Measurements from ENCODE around the gene EHD3. TPM values are rescaled to one million over a fixed set of nuclear protein-coding genes. Genes with fewer than 3 reads are reported as not detected.

Gene EHD3
- total RNA-seq, 1 donor from 2014 or later, result 3.9 TPM

- peaks cover 9% of the 10 kb centered on the region for H3K27me3 ChIP-seq
- H3K36me3 ChIP-seq, result no peaks in the 10 kb centered on the region
- no peak overlapping the region for H2AFZ ChIP-seq (replicated peaks)
- DNase-seq (ENCODE audit: low spot score), result no peak
- H3K4me3 ChIP-seq, result no peak overlapping the region
- Mint-ChIP-seq H3K4me1 (peaks cover 31% of the 10 kb centered on the region), H3K4me3 (no peak overlapping the region), H3K27me3 (ENCODE audit: insufficient read depth, low read depth) (peaks cover 9% of the 10 kb centered on the region), H3K36me3 (no peaks in the 10 kb centered on the region), H3K9me3 (no peaks in the 10 kb centered on the region), H3K27ac (no peak overlapping the region)
- no peaks in the 10 kb centered on the region for H3K9me3 ChIP-seq (ENCODE audit: low read depth)
- no peaks in the 10 kb centered on the region for H3K79me2 ChIP-seq (ENCODE audit: low read depth)
- H3K4me1 ChIP-seq, result peaks cover 10% of the 10 kb centered on the region
- TF ChIP-seq CTCF (IDR thresholded peaks at IDR 0.05) (no peak), EZH2 (IDR thresholded peaks at IDR 0.05) (no peak), EZH2phosphoT487 (IDR thresholded peaks at IDR 0.05) (no peak)
- H3K27ac ChIP-seq, result no peak overlapping the region
- no peak overlapping the region for H3K4me2 ChIP-seq
- H3F3A ChIP-seq (ENCODE audit: low read depth), result no peaks in the 10 kb centered on the region
- H3K9ac ChIP-seq, result no peak overlapping the region
- peaks cover 1% of the 10 kb centered on the region for H4K20me1 ChIP-seq (ENCODE audit: low read depth)
Measured at GRCh38 chr2:31230751-31231150, 3.2 kb upstream of the EHD3 start.

- peaks cover 9% of the 10 kb centered on the region for H3K27me3 Mint-ChIP-seq (ENCODE audit: insufficient read depth, low read depth)
- Histone ChIP-seq H3K27me3 (peaks cover 9% of the 10 kb centered on the region), H3K9ac (no peak overlapping the region), H3K4me3 (no peak overlapping the region), H3K4me1 (peaks cover 10% of the 10 kb centered on the region), H2AFZ (replicated peaks) (no peak overlapping the region), H3K36me3 (no peaks in the 10 kb centered on the region), H3K4me2 (no peak overlapping the region), H3K9me3 (ENCODE audit: low read depth) (no peaks in the 10 kb centered on the region), H3F3A (ENCODE audit: low read depth) (no peaks in the 10 kb centered on the region), H3K79me2 (ENCODE audit: low read depth) (no peaks in the 10 kb centered on the region), H4K20me1 (ENCODE audit: low read depth) (peaks cover 6% of the 10 kb centered on the region), H3K27ac (no peak overlapping the region)
- H3K4me3 Mint-ChIP-seq, result no peak overlapping the region
- H3K27ac Mint-ChIP-seq, result no peak overlapping the region
- H3K9me3 Mint-ChIP-seq, result no peaks in the 10 kb centered on the region
- TF ChIP-seq EZH2 (IDR thresholded peaks at IDR 0.05) (no peak), EZH2phosphoT487 (IDR thresholded peaks at IDR 0.05) (no peak), CTCF (IDR thresholded peaks at IDR 0.05) (no peak)
- no peaks in the 10 kb centered on the region for H3K36me3 Mint-ChIP-seq
- no peak for DNase-seq (ENCODE audit: low spot score)
- peaks cover 33% of the 10 kb centered on the region for H3K4me1 Mint-ChIP-seq
Measured at GRCh38 chr2:31231571-31232302, 2.2 kb upstream of the EHD3 start.

GRCh38 chr2:31232586-31232985, 1.4 kb upstream of the EHD3 start:
- no peaks in the 10 kb centered on the region for H3K9me3 Mint-ChIP-seq
- Histone ChIP-seq H3K4me2 (no peak overlapping the region), H3K4me3 (no peak overlapping the region), H3F3A (ENCODE audit: low read depth) (no peaks in the 10 kb centered on the region), H3K36me3 (no peaks in the 10 kb centered on the region), H2AFZ (replicated peaks) (no peak overlapping the region), H3K27ac (no peak overlapping the region), H3K9ac (no peak overlapping the region), H3K79me2 (ENCODE audit: low read depth) (peaks cover 3% of the 10 kb centered on the region), H3K4me1 (peaks cover 10% of the 10 kb centered on the region), H4K20me1 (ENCODE audit: low read depth) (peaks cover 6% of the 10 kb centered on the region), H3K27me3 (peaks cover 9% of the 10 kb centered on the region), H3K9me3 (ENCODE audit: low read depth) (no peaks in the 10 kb centered on the region)
- peaks cover 33% of the 10 kb centered on the region for H3K4me1 Mint-ChIP-seq
- no peak for DNase-seq (ENCODE audit: low spot score)
- TF ChIP-seq CTCF (IDR thresholded peaks at IDR 0.05) (no peak), EZH2phosphoT487 (IDR thresholded peaks at IDR 0.05) (no peak), EZH2 (IDR thresholded peaks at IDR 0.05) (no peak)
- H3K27ac Mint-ChIP-seq, result no peak overlapping the region
- no peaks in the 10 kb centered on the region for H3K36me3 Mint-ChIP-seq
- H3K4me3 Mint-ChIP-seq, result no peak overlapping the region
- H3K27me3 Mint-ChIP-seq (ENCODE audit: insufficient read depth, low read depth), result peaks cover 4% of the 10 kb centered on the region
